Endothelial cell of umbilical vein (primary cell): ENCODE measurements around the gene MYCL. TPM values are rescaled to one million over a fixed set of nuclear protein-coding genes. Genes with fewer than 3 reads are reported as not detected.

Experiments used
- BruUV-seq: library from RNA; stranded (reverse); fragments of 400-500 nt; replicated peaks from 2 replicates; lab custom pipeline; 2021; lab: Mats Ljungman, UMichigan
- CTCF ChIA-PET: fragments of 300-600, 350-600 bp; sonication (Branson Sonifier 250); formaldehyde crosslinking; loops from one replicate; lab custom pipeline; 2021; ENCODE audit warnings: antibody characterized with exemption, inconsistent platforms; lab: Charles Lee
- POLR2A ChIA-PET: fragments of 300-600, 350-600 bp; sonication (Branson Sonifier 250); formaldehyde crosslinking; loops from one replicate; lab custom pipeline; 2021; ENCODE audit warnings: antibody characterized with exemption, inconsistent platforms; lab: Charles Lee
- DNase-seq: peaks from one replicate; pipeline ENCODE4 v3.0.0-alpha.2; 2011; ENCODE audit warnings: low read depth, low spot score
- FAIRE-seq: peaks from 2 replicates; lab custom pipeline; 2011; peaks lifted over from hg19 to GRCh38; lab: Jason Lieb, UNC
- H2AFZ ChIP-seq: 2 replicates; pipeline ENCODE4 v1.6.0; 2012; ENCODE audit warnings: low read depth, low read length, control low read depth, inconsistent platforms
- H3K27ac ChIP-seq: 2 replicates; pipeline ENCODE4 v1.5.1; 2011; ENCODE audit warnings: low read depth, mild to moderate bottlenecking, control low read depth, low read length, moderate library complexity; ENCODE audit not compliant: insufficient read depth
- H3K27me3 ChIP-seq, 2 experiments: 2 replicates each; pipeline versions ENCODE4 v1.6.0 to v1.6.1; 2011; ENCODE audit warnings: low read length in 2 of 2, mixed read lengths in 1 of 2; ENCODE audit not compliant: control insufficient read depth in 2 of 2, insufficient read depth in 2 of 2
- H3K36me3 ChIP-seq, 2 experiments: 2 replicates in 1 of 2; 3 replicates in 1 of 2; pipeline ENCODE4 v1.5.1; 2011; ENCODE audit warnings: low read length in 2 of 2, mild to moderate bottlenecking in 1 of 2, moderate library complexity in 1 of 2; ENCODE audit not compliant: control insufficient read depth in 2 of 2, insufficient read depth in 2 of 2; ENCODE audit errors: extremely low read depth in 1 of 2
- H3K4me1 ChIP-seq: 3 replicates; pipeline ENCODE4 v1.5.1; 2011; ENCODE audit warnings: mild to moderate bottlenecking, low read length; ENCODE audit not compliant: control insufficient read depth, insufficient read depth; ENCODE audit errors: extremely low read depth
- H3K4me2 ChIP-seq: 2 replicates; pipeline ENCODE4 v1.6.1; 2011; ENCODE audit warnings: low read length, control low read depth, mixed read lengths; ENCODE audit not compliant: insufficient read depth
- H3K4me3 ChIP-seq, 3 experiments: fragments of 200-600 bp in 1 of 3; sonication (generic), shearing (Covaris generic) in 1 of 3; replicated peaks in 1 of 3; 2 replicates each; pipeline ENCODE4 v1.5.1; 2011 to 2016; ENCODE audit warnings: control low read depth in 3 of 3, low read length in 3 of 3, mild to moderate bottlenecking in 2 of 3, inconsistent platforms in 1 of 3, low read depth in 1 of 3, moderate library complexity in 1 of 3; ENCODE audit not compliant: insufficient read depth in 1 of 3
- H3K79me2 ChIP-seq: 2 replicates; pipeline ENCODE4 v1.6.0; 2012; ENCODE audit warnings: low read length, inconsistent platforms; ENCODE audit not compliant: control insufficient read depth, insufficient read depth
- H3K9ac ChIP-seq: replicated peaks from 2 replicates; pipeline ENCODE3; 2011; ENCODE audit warnings: low read length, control low read depth; ENCODE audit not compliant: insufficient read depth; ENCODE audit errors: extremely low read depth
- H3K9me1 ChIP-seq: replicated peaks from 3 replicates; pipeline ENCODE4 v1.6.0; 2011; ENCODE audit warnings: mild to moderate bottlenecking, low read length; ENCODE audit not compliant: control insufficient read depth, insufficient read depth; ENCODE audit errors: extremely low read depth
- H3K9me3 ChIP-seq: replicated peaks from 2 replicates; pipeline ENCODE4 v1.5.1; 2012; ENCODE audit warnings: low read length, inconsistent platforms; ENCODE audit not compliant: control insufficient read depth, insufficient read depth
- H4K20me1 ChIP-seq: replicated peaks from 2 replicates; pipeline ENCODE3; 2011; ENCODE audit warnings: mild to moderate bottlenecking, low read length; ENCODE audit not compliant: control insufficient read depth, insufficient read depth; ENCODE audit errors: extremely low read depth
- CTCF ChIP-seq, 2 donors: IDR thresholded peaks; 1 replicate in 1 of 2; 2 replicates in 1 of 2; pipeline ENCODE4 v1.5.1; 2011; ENCODE audit warnings: low read length in 2 of 2, mild to moderate bottlenecking in 2 of 2, moderate library complexity in 2 of 2, control low read depth in 1 of 2, inconsistent platforms in 1 of 2, low read depth in 1 of 2; ENCODE audit not compliant: insufficient read depth in 1 of 2; ENCODE audit errors: extremely low read depth in 1 of 2
- EZH2 ChIP-seq: IDR thresholded peaks from 2 replicates; pipeline ENCODE4 v1.6.1; 2012; ENCODE audit warnings: borderline replicate concordance, low read depth, mild to moderate bottlenecking, moderate library complexity, low read length, inconsistent platforms; ENCODE audit not compliant: severe bottlenecking
- FOS ChIP-seq: IDR thresholded peaks from 2 replicates; pipeline ENCODE4 v1.6.1; 2011; ENCODE audit warnings: mild to moderate bottlenecking, low read length, moderate library complexity, borderline replicate concordance; ENCODE audit not compliant: insufficient read depth
- GATA2 ChIP-seq: IDR thresholded peaks from 2 replicates; pipeline ENCODE4 v1.7.0; 2011; ENCODE audit warnings: low read depth, mild to moderate bottlenecking, moderate library complexity, mixed read lengths, low read length; ENCODE audit not compliant: insufficient read length, insufficient read depth
- JUN ChIP-seq: IDR thresholded peaks from 2 replicates; pipeline ENCODE4 v1.6.1; 2011; ENCODE audit warnings: borderline replicate concordance, low read depth; ENCODE audit not compliant: insufficient read length, insufficient read depth
- MYC ChIP-seq: IDR thresholded peaks from one replicate; pipeline ENCODE4 v1.6.1; 2011; ENCODE audit warnings: mild to moderate bottlenecking, low read depth, low read length
- POLR2A ChIP-seq: IDR thresholded peaks from 2 replicates; pipeline ENCODE4 v1.6.1; 2012; ENCODE audit warnings: low read depth, mild to moderate bottlenecking, control low read depth, low read length
- POLR2AphosphoS5 ChIP-seq: IDR thresholded peaks from 2 replicates; pipeline ENCODE4 v1.6.1; 2012; ENCODE audit warnings: low read depth, mild to moderate bottlenecking, control low read depth, low read length, moderate library complexity; ENCODE audit not compliant: insufficient read depth
- dilution Hi-C: fragments of 300-500 bp; cut with MboI; formaldehyde crosslinking; loops from one replicate; pipeline ENCODE4 v1.15.0; 2019; ENCODE audit warnings: low sequenced_read_pairs; ENCODE audit not compliant: extremely low pct_ligation_motif_present
- intact Hi-C: fragments of 100-400 bp; cut with micrococcal nuclease; formaldehyde crosslinking; loops from one replicate; pipeline ENCODE4 v1.10.0; 2022
- polyA plus RNA-seq, 4 experiments: library from polyadenylated mRNA; depleted of rRNA in 3 of 4; stranded (reverse) in 3 of 4; unstranded in 1 of 4; fragments of >200 nt; gene quantifications; 2 replicates each; pipeline versions ENCODE4 v1.2.1 to v1.2.3, GENCODE V29; 2011 to 2012; ENCODE audit warnings: missing spikeins in 1 of 4
- total RNA-seq: library from RNA; stranded (reverse); gene quantifications from 2 replicates; pipeline ENCODE4 v1.2.3, GENCODE V29; 2021
- TF ChIP-seq, protein P1 (sequence below): IDR thresholded peaks from 2 replicates; pipeline ENCODE4 v1.6.1; 2011; ENCODE audit not compliant: insufficient read depth, insufficient read length

MYCL gene
- total and polyA plus RNA-seq, 2 donors (not counting 3 experiments of a cell fraction or from before 2014, with no cell fraction given): 1.3 to 2.1 TPM

DNA sequence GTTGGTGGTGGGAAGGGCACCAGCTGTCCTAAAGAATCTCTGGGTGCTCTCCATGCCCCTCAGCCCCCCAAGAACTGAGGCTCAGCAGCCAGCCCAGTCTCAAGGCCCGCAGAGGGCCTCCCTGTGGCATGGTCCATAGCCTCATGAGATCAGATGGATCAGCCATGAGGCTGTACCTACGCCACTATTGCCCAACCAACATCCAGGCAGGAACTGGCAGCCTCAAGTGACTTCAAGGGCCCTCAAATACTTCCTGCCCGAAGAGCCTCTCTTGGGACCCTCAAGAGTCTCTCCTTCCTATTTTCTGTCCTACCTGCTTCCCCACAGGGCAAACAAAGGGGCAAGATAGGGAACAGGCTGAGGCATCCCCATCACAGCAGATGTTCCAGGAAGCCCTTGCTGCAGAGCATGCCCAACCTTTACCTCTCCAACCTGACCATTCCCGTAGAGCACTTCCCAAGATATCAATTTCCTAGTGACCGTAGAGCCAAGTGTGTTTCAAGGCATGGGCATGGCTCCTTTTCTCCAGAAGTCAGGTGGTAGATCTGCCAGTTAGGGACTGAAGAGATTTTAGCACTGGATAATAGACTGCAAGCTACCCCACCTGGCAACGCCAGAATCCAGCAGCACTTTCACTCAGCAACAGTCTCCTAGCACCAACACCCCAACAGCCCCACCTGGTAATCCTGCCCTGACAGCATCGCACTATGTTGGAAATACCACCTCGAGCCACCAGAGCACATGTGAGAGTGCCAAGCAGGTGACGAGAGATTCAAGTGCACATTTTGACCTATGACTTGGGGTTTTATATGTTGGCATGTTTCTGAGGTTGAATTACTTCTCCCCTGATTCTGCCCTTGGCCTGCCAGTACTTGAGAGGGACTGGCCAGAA, 39.5 kb upstream of the MYCL start:
- H3K36me3 ChIP-seq: no peaks in the 10 kb centered on the region
- H3K9me1 ChIP-seq: no peaks in the 10 kb centered on the region
- intact Hi-C loops: no loop called here
- no peak overlapping the region for H3K4me3 ChIP-seq
- no peaks in the 10 kb centered on the region for H3K4me1 ChIP-seq
- ChIA-PET CTCF (no interaction called here), POLR2A (no interaction called here)
- DNase-seq (no peak), FAIRE-seq (no peak)
- H3K9ac ChIP-seq: no peak overlapping the region
- H3K4me2 ChIP-seq: no peak overlapping the region
- H3K79me2 ChIP-seq: no peaks in the 10 kb centered on the region
- H3K27ac ChIP-seq: no peak overlapping the region
- dilution Hi-C loops: no loop called here
- H4K20me1 ChIP-seq: no peaks in the 10 kb centered on the region
- BruUV-seq: no TSS peak
- H3K9me3 ChIP-seq: no peaks in the 10 kb centered on the region
- H3K27me3 ChIP-seq: peaks cover 7% of the 10 kb centered on the region in 2 experiments
- H2AFZ ChIP-seq: no peak overlapping the region
- no peak for TF ChIP-seq POLR2A
- no peak for TF ChIP-seq EZH2
- TF ChIP-seq FOS: no peak
- no peak for TF ChIP-seq POLR2AphosphoS5
- no peak for TF ChIP-seq MYC
- TF ChIP-seq CTCF (IDR thresholded peaks at IDR 0.05; ENCODE audit: extremely low read depth in 1 of 2, insufficient read depth in 1 of 2, low read depth in 1 of 2, low read length in 2 of 2): no peak
- TF ChIP-seq, protein P1, sequence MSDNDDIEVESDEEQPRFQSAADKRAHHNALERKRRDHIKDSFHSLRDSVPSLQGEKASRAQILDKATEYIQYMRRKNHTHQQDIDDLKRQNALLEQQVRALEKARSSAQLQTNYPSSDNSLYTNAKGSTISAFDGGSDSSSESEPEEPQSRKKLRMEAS: no peak
- TF ChIP-seq JUN: no peak
- no peak for TF ChIP-seq GATA2
